Retinal pigment epithelial cell (primary cell): ENCODE results near the gene PCSK5.

ENCODE experiments used
- DNase-seq: peaks from one replicate; pipeline ENCODE4 v3.0.0-alpha.2; 2010; ENCODE audit warnings: low read depth
- H3K4me3 ChIP-seq: 2 replicates; pipeline ENCODE4 v1.5.1; 2011; ENCODE audit warnings: mild to moderate bottlenecking, low read length, control low read depth, moderate library complexity
- TF ChIP-seq, protein P1 (sequence below): conservative IDR thresholded peaks from 2 replicates; pipeline ENCODE4 v1.5.1; 2011; ENCODE audit warnings: low read depth, low read length, control low read depth, inconsistent platforms

The PCSK5 gene

GRCh38 chr9:75918154-75918553 lies 27.7 kb downstream of the PCSK5 start:
- no peak for DNase-seq
- H3K4me3 ChIP-seq: no peak overlapping the region
- TF ChIP-seq, protein P1, sequence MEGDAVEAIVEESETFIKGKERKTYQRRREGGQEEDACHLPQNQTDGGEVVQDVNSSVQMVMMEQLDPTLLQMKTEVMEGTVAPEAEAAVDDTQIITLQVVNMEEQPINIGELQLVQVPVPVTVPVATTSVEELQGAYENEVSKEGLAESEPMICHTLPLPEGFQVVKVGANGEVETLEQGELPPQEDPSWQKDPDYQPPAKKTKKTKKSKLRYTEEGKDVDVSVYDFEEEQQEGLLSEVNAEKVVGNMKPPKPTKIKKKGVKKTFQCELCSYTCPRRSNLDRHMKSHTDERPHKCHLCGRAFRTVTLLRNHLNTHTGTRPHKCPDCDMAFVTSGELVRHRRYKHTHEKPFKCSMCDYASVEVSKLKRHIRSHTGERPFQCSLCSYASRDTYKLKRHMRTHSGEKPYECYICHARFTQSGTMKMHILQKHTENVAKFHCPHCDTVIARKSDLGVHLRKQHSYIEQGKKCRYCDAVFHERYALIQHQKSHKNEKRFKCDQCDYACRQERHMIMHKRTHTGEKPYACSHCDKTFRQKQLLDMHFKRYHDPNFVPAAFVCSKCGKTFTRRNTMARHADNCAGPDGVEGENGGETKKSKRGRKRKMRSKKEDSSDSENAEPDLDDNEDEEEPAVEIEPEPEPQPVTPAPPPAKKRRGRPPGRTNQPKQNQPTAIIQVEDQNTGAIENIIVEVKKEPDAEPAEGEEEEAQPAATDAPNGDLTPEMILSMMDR: no peak

- H3K4me3 ChIP-seq: no peak overlapping the region
- TF ChIP-seq, protein P1: no peak
- no peak for DNase-seq
These were observed 28.4 kb downstream of the PCSK5 start for GRCh38 chr9:75918909-75919308.

- no peak overlapping the region for H3K4me3 ChIP-seq
- no peak for DNase-seq
- TF ChIP-seq, protein P1: no peak
These were observed 31.1 kb downstream of the PCSK5 start for GRCh38 chr9:75921391-75922127.

GRCh38 chr9:75926385-75926784 lies 35.9 kb downstream of the PCSK5 start:
- DNase-seq: no peak
- H3K4me3 ChIP-seq: no peak overlapping the region
- TF ChIP-seq, protein P1: no peak

DNA sequence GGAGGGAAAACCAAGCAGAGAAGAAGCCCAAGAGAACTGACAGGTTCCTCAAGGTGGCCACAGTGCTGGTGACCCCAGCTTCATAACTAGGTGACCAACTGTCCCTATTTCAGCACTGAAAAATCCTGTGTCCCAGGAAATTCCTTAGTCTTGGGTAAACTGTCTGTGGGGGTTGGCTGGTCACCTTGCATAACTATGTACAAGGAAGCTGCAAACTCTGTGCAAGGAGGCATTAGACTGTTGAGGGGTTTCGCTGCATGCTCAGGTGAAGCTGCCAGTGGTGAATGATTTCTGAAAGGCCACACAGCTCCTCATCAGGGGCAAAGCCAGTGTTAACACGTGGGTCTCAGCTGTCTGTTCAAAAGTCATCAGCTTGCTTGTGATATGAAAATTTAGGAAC lies 36.9 kb downstream of the PCSK5 start:
- TF ChIP-seq, protein P1: no peak
- no peak overlapping the region for H3K4me3 ChIP-seq
- no peak for DNase-seq

GRCh38 chr9:75930190-75930589 lies 39.7 kb downstream of the PCSK5 start:
- no peak overlapping the region for H3K4me3 ChIP-seq
- TF ChIP-seq, protein P1: no peak
- no peak for DNase-seq

- TF ChIP-seq, protein P1: no peak
- no peak for DNase-seq
- H3K4me3 ChIP-seq: no peak overlapping the region
These were observed 40.4 kb downstream of the PCSK5 start for GRCh38 chr9:75930730-75931321.
